Measurements from ENCODE around the gene RACGAP1. TPM values are rescaled to one million over a fixed set of nuclear protein-coding genes. Genes with fewer than 3 reads are reported as not detected.

RACGAP1 gene
- polyA plus RNA-seq, 1 of the 3 experiments (the other 2 are of a cell fraction) = 21.5 TPM

DNA sequence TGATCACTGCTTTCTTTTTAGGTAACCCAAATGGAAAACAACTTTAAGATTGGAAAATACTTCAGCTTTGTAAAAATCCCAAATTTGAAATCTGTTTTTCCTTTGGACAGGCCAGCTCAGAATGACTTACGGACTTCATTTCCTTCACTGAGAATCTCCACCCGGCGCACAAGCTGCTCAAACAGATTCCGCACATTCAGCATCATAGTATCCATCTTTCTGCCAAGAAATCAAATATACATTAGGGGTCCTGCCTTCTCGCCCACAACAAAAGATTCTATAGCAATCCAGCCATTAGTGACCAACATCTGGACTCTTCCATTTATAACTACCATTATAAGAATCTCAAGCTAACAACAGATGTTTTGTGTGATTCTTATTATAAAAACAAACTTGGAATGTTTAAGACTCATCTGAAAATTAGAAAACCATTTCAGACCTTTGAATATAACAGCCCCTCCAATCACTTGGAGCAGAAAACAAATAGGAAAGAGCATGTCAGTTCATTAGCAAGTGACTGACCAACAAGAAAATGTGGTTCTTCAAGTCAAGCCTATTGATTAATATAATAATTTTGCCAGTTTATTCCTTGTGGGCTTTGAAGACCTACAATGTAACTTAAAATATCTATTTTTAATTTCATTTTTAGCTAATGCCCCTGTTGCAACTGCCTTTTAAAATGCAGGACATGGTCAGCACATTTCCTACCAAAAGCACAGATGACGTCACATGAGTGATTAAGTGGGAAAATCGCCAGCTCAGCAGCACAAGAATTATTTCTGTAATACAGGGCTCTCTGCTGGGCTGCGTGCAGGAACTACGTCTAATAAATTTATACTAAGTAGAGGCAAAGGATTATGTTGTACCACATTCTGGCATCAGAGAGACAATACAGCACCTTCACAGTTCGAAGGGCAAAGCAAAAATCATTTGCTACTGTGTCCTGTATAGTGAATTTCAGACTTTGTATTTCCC lies 8.5 kb downstream of the RACGAP1 start:
- H3K9me2 ChIP-seq = no peaks in the 10 kb centered on the region
- ChIA-PET CTCF (interaction anchor here (0.6 to 2.5 kb wide), 10 partner anchors 8 to 50 kb away, joined by 3 to 19 read pairs (median 4); partner anchors contain the start of gene RACGAP1), POLR2A (interaction anchor here (1.0 to 2.0 kb wide), 5 partner anchors 8 to 150 kb away, joined by 3 to 8 read pairs (median 3); partner anchors contain the start of genes CERS5 and RACGAP1)
- H3K9ac ChIP-seq = no peak overlapping the region
- no peaks in the 10 kb centered on the region for H3K9me3 ChIP-seq
- no peak for DNase-seq
- TF ChIP-seq RAD21 (IDR thresholded peaks at IDR 0.05; ENCODE audit: low read length) (peak; percentile 26; the same call in 1 of the 2 replicates), CHD2 (IDR thresholded peaks at IDR 0.05; ENCODE audit: low read length, partially characterized antibody) (peak; percentile 16), RCOR1 (IDR thresholded peaks at IDR 0.05; ENCODE audit: low read length) (0 out of 2 replicates have a peak, but pooled peaks have one; percentile 22), JUND (IDR thresholded peaks at IDR 0.05) (no peak), FOXJ3 (CRISPR knock-in tag; IDR thresholded peaks at IDR 0.05) (no peak)
- H3K4me3 ChIP-seq (ENCODE audit: low read depth in 2 of 2, low read length in 1 of 2) = no peak overlapping the region
- H3K79me2 ChIP-seq (ENCODE audit: insufficient read depth) = peaks cover 100% of the 10 kb centered on the region
- H3K27me3 ChIP-seq (ENCODE audit: insufficient read depth) = no peaks in the 10 kb centered on the region
- 72% methylated on average over 10 of the region's 10 CpGs for WGBS (ENCODE audit: low lambda C conversion rate)
- peaks cover 9% of the 10 kb centered on the region; the same call in 1 of the 2 replicates for H4K20me1 ChIP-seq (ENCODE audit: insufficient read depth)
- peak overlapping the region; percentile 55 to 58 for H3K27ac ChIP-seq (ENCODE audit: low read depth in 2 of 2, low read length in 1 of 2)
- peaks cover 0 to 4% of the 10 kb centered on the region in 2 experiments for H3K36me3 ChIP-seq (replicated peaks in 1 of 2; ENCODE audit: control insufficient read depth in 1 of 2, insufficient read depth in 2 of 2, low read length in 1 of 2)
- H3K4me1 ChIP-seq (ENCODE audit: control insufficient read depth in 1 of 2, insufficient read depth in 2 of 2, low read depth in 1 of 2, low read length in 1 of 2) = peaks cover 3 to 7% of the 10 kb centered on the region in 2 experiments; a peak in 3 of 4 replicates
- peak overlapping the region; percentile 41 for H3K4me2 ChIP-seq
- peaks cover 4% of the 10 kb centered on the region for H3F3A ChIP-seq (replicated peaks; ENCODE audit: insufficient read depth)
- peak overlapping the region; percentile 79 for H2AFZ ChIP-seq (ENCODE audit: low read depth)

DNA sequence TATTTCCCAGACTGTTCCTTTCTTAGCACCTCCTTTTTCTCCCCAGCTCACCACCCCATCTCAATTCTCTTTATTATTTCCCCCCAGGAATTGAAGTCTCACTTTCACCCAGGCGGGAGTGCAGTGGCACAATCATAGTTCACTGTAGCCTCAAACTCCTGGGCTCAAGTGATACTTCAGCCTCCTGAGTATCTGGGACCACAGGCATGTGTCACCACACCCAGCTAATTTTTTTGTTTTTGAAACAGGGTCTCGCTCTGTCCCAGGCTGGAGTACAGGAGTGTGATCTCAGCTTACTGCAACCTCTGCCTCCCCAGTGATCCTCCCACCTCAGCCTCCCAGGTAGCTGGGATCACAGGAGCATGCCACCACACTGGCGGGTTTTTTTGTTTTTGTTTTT lies 11.0 kb downstream of the RACGAP1 start:
- Histone ChIP-seq H3K36me3 (replicated peaks in 1 of 2; ENCODE audit: control insufficient read depth in 1 of 2, insufficient read depth in 2 of 2, low read length in 1 of 2) (peaks cover 0 to 4% of the 10 kb centered on the region in 2 experiments), H3K9me3 (no peaks in the 10 kb centered on the region), H3K4me3 (ENCODE audit: low read depth in 2 of 2, low read length in 1 of 2) (no peak overlapping the region), H3K4me1 (ENCODE audit: control insufficient read depth in 1 of 2, insufficient read depth in 2 of 2, low read depth in 1 of 2, low read length in 1 of 2) (peaks cover 3 to 5% of the 10 kb centered on the region in 2 experiments; a peak in 3 of 4 replicates), H3K27ac (ENCODE audit: low read depth in 2 of 2, low read length in 1 of 2) (peak overlapping the region in 1 of 2 experiments; percentile 10; a peak in 1 of 4 replicates), H3K9ac (no peak overlapping the region), H3K9me2 (no peaks in the 10 kb centered on the region), H4K20me1 (ENCODE audit: insufficient read depth) (peaks cover 3% of the 10 kb centered on the region; the same call in 1 of the 2 replicates), H2AFZ (ENCODE audit: low read depth) (no peak overlapping the region), H3K27me3 (ENCODE audit: insufficient read depth) (no peaks in the 10 kb centered on the region), H3F3A (replicated peaks; ENCODE audit: insufficient read depth) (peaks cover 4% of the 10 kb centered on the region), H3K79me2 (ENCODE audit: insufficient read depth) (peaks cover 99% of the 10 kb centered on the region), H3K4me2 (no peak overlapping the region)
- ChIA-PET POLR2A (no interaction called here), CTCF (interaction anchor here (0.7 to 2.4 kb wide), 8 partner anchors 11 to 57 kb away, joined by 3 to 9 read pairs (median 4); no protein-coding TSS in a partner anchor)
- 96% methylated on average over 3 of the region's 3 CpGs for WGBS (ENCODE audit: low lambda C conversion rate)
- TF ChIP-seq, protein P1, sequence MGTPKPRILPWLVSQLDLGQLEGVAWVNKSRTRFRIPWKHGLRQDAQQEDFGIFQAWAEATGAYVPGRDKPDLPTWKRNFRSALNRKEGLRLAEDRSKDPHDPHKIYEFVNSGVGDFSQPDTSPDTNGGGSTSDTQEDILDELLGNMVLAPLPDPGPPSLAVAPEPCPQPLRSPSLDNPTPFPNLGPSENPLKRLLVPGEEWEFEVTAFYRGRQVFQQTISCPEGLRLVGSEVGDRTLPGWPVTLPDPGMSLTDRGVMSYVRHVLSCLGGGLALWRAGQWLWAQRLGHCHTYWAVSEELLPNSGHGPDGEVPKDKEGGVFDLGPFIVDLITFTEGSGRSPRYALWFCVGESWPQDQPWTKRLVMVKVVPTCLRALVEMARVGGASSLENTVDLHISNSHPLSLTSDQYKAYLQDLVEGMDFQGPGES (IDR thresholded peaks at IDR 0.05; ENCODE audit: low read depth, low read length) = no peak
- TF ChIP-seq FOXJ3 (CRISPR knock-in tag; IDR thresholded peaks at IDR 0.05) (no peak), RAD21 (IDR thresholded peaks at IDR 0.05; ENCODE audit: low read length) (no peak), SMC3 (IDR thresholded peaks at IDR 0.05; ENCODE audit: low read depth, low read length) (no peak), YY1 (IDR thresholded peaks at IDR 0.05; ENCODE audit: low read depth) (no peak), TEAD4 (IDR thresholded peaks at IDR 0.05; ENCODE audit: borderline replicate concordance, insufficient read depth) (no peak), FOSL2 (IDR thresholded peaks at IDR 0.05; ENCODE audit: borderline replicate concordance, low read depth) (no peak), GABPA (IDR thresholded peaks at IDR 0.05; ENCODE audit: low read depth) (no peak)
- no peak for DNase-seq
